NCI-H446 treated with DMSO at 0.1 percent for 48 hours (cell line): Measurements from ENCODE around the gene MEGF11.

Experiments used
- DNase-seq: peaks from one replicate; lab custom pipeline; 2025; lab: John Stamatoyannopoulos, UW

The MEGF11 gene

DNA sequence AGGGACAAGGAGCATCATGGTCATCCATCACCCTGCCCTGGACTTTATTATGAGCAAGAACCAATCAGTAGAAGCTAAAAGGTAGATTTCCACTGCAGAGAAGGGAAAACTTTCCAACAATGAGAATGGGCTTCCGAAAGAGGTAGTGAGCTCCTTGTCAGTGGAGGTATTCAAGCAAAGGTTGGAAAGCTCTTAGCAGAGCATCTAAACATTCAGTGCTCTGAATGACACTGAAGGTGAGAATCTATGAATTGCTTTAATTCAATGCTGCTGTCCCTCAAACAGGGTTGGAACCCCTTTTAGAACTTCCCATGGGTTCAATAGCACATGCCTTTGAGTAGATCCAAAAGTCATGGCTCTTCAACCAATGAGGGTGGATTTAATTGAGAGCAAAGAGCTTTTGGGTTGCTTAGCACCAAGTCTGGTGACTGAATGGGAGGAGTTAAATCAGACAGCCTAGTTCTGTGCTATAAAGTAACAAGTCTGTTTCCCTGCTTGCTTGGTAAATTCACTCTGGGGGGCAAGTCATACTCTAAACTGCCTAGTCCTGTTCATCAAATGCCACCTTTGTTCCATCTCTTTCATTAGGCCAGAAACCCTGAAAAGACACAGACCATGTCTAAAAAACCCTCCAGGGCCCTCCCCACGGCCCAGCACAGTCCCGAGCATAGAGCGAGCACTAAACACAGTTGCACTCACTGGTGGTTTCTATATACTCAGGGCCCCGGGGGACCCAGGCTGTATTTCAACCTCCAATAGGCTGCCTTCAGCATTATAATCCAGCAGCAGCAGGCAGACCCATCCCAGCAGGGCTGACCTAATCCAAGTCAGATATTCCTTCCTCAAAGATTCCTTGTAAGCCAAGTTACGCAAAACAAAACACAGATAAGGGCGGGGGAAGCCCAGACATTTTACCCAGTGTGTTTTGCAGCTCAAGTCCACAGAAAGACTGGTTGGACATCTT, 161.2 kb downstream of the MEGF11 start:
- DNase-seq = no peak

DNA sequence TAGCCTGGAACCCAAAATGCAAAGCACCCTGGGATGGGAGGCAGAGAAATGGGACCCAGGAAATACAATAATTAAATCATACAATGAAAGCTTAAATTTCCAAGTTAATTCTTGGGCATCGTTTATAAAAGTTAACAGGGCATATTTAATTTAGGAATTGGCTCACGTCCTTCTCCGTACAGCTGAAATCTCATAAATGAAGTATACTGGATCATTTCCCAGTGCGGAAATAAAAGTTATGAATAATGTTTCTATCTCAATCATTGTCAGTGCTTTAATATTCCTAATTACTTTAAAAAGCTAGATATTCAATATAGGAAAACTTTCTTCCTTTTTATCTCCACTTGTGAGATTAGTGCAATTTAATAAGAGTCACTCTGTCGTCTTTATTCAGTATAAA, 164.0 kb downstream of the MEGF11 start:
- no peak for DNase-seq

DNA sequence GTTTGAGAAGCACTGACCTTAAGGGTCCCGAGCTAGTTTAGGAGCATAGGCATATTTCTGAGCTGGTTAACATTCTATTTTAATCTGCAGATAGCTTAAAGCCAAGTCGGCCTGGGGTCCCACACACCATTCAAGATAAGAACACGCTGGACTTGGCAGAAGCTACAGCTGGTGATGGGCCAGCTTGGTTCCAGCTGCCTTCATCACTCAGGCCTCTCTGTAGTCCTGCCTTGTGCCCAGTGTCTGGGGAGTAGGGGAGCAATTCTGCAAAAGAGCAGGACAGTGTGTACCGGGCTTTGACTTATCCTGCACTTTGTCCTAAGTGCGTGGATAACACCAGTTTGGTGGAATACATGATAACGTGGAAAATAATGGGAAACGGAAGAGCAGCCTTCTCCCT, 164.5 kb downstream of the MEGF11 start:
- no peak for DNase-seq

DNA sequence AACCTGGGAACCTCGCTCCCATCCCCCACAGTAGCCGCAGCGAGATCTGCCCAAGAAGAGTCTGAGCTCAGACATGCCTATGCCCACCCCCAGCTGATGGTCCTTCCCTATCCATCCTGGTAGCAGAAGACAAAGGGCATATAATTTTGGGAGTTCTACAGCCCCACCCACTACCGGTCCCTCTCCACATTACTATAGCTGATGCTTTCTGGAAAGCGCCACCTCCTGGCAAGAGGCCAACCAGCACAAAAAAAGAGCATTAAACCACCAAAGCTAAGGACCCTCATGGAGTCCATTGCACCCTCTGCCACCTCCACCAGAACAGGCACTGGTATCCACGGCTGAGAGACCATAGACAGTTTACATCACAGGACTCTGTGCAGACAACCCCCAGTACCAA, 168.4 kb downstream of the MEGF11 start:
- DNase-seq = no peak

DNA sequence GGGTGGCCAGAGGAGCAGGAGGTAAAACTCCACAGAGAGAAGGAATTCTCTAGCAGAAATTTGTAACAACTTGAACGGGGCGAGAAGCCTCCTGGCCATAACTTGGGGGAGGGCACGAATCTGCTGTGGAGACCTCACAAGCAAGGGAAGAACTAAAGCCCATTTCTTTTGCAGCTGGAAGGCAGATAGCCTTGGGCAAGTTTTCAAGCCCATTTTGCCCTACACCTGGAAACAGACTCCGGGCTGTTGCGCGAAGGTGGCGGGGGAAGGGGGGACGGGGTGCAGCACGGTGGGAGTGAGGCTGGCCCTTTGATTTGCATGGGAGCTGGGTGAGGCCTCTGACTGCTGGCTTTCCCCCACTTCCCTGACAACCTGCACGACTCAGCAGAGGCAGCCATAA, 168.8 kb downstream of the MEGF11 start:
- no peak for DNase-seq

DNA sequence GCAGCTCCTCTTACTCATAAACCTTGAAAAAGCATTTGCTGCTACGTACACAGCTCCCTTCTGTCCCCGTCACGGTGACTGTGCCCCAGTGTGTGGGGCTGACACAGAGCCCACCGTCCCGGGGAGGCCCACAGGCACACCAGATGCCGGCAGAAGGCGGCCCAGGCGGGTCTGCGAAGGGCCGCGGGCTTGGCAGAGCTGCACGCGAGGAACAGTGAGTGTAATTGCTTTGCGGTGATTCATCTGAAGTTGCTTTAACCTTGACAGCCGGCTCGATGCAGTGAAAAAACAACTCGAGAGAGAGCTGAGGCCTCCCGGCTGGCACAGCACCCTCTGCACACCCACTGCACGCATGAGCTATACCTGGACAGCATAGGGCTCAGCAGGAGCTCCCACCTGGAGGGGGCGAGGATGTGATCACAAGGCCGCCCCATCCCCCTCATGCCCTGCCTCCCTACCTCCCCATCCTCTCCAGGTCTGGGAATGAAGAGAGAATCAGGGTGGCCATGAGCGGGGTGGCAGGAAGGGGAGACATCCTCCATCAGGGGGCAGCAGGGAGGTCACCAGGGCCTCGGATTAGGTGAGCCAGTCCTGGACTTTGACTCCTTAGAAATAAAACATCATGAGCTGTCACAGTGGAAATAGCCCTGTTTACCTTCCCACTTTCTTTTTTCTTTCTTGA, 172.7 kb downstream of the MEGF11 start:
- peak; percentile 56 for DNase-seq

DNA sequence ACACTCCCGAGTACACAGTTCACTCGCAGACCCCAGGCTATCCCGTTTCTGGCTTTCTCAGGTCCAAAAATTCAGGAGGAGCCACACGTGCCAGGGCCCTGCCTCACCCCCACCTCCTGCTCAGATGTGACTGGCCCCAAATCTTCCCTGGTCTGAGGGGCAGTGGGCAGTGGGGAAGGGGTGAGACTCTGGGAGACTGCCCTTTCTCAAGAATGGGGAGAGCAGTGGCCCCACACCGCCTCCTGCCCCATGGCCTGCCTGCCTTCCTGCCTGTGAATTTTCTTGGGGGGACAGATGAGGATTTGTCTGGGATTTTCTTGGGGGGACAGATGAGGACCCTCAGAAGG, 174.6 kb downstream of the MEGF11 start:
- DNase-seq = no peak

DNA sequence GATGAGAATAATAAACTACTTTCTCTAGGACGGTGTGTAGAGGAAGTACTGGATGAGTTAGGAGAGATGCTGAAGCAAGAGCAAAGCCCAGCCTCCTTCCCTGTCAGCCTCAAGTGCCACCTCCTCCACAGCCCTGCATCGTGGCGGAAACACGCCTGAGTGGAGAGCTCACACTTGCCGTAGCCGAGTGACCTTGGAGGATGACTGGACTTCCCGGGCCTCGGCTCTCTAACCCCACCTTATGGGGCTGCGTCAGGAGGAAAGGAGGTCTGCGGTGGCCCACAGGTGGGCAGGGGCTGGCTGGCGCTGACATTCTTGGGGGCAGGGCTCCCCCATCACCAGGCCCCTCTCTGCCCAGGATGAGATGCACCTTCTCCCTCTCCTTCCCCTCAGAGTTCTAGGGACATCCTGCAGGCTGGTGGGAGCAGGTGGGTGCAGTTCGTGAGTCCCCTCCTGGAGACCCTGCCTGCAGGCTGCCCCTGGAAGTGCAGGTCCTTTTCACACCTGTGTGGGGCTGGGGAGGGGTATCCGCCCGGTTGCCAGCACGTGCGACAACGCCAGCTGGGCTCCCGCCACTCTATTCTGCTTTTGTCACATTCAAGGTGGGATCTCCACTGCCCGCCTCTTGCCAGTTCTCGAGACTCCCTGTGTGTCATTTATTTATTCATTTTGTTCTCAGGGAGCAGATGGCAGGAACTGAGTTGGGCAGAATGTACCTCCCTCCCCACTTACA, 175.2 kb downstream of the MEGF11 start:
- no peak for DNase-seq

DNA sequence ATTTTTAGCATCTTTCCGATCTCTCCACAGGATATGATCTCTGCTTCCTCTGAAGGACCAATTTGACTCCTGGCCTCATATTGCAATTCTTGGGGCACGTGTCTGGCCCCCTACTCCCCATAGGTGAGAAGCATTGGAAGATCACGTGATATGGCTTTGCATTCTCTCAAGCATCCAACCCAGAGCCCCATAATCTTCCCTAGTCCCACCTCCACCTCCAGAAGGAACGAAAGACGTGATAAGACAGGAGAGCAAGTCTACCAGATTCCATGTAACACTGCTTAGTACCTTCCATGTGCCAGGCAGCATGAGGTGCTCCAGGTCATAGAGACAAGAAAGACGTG, 176.3 kb downstream of the MEGF11 start:
- DNase-seq = no peak

DNA sequence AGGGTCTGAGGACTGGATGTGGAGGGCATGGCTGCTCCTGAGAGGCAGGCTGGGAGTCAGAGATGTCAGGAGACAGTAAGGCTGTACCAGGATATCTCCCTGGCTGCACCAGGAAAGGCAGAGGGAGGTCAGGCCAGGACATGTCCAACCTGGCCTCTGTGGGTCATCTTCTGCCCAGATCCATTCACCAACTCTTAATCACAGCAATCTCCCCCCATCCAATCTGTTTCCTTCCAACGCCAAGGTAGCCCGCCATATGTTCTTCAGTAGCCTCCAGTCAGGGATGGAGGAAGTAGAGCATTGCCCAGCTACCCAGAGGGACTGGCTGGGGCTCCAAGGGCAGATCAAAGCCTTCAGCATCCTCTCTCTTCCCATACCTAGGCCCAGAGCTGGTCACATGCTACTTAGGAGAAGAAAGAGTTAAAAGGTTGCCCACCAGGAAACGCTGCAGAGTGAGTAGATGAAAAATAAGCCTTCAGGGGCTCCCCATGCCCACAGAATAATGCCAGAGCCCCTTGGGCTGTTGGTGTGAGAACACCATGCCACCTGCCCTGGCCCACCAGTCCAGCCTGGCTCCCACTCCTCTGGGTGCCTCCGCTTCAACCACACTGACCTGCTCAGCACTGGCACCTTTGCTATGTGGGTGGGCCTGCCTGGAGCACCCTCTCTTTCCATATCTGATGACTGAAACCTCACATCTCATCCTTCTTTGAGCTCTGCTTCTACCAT, 176.8 kb downstream of the MEGF11 start:
- DNase-seq = no peak

DNA sequence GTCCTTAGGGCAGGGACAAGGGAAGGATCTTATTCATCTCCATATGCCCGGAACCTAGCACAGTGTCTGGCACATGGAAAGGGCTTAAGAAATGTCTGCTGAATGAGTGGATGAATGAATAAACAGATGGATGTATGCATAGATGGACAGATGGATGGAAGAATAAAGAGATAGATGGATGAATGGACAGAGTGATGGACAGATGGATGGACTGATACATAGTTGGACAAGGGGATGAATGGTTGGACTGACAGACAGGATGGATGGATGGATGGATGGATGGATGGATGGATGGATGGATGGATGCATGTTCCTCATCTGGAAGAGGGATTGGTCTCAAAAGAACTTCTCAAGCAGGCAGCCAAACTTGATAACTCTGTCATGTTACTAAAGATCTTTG, 177.6 kb downstream of the MEGF11 start:
- DNase-seq = no peak

DNA sequence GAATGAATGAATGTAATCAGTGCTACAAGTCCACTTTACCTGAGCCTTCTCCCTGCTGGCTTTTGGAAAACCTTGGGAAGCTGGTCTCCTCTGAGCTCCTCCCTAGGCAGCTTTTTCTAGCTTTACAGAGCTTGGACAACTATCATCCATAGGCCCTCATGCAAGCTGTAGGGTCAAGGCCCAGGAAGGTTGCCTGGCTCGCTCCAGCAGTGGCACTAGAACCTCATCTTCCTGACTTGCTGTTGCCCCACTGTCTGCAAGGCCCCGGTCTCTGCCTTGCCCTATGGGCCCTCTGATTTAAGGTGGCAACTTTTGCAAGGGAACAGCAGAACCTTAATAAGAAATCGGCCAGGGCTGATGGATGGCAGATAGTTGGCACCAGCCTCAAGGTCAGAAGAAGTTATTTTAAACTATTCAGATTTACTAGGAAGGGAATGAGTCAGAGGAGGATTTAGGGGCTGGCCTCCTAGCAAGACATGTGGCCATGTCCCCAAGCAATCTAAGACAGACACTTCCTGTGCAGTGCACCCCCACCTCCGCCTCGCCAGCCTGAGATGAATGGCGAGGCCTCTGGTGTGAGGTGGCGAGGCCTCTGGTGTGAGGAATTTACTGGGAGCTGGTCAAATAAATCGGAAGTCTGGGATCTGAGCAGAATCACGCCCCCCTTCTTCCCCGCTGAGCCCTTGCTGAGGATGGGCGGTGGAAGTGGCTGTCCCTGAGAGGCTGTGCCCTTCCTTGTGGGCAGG, 180.8 kb downstream of the MEGF11 start:
- DNase-seq = no peak

DNA sequence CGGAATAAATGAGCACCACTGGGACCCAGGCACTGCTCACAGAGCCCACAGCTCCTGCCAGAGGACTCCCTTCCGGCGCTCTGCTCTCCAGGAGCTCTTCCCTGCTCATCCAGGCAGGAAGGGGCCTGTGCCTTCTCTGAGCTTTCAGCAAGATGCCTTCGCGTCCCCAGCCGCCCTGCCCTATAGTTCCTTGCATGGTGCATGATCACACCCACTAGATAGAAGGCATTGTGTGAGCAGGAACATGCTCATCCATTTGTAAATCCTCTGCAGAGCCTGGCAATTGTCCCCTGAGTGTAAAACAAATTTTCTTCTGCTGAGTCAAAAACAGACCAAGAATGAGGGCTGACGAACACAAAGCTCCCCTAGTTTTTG, 181.6 kb downstream of the MEGF11 start:
- DNase-seq = no peak

DNA sequence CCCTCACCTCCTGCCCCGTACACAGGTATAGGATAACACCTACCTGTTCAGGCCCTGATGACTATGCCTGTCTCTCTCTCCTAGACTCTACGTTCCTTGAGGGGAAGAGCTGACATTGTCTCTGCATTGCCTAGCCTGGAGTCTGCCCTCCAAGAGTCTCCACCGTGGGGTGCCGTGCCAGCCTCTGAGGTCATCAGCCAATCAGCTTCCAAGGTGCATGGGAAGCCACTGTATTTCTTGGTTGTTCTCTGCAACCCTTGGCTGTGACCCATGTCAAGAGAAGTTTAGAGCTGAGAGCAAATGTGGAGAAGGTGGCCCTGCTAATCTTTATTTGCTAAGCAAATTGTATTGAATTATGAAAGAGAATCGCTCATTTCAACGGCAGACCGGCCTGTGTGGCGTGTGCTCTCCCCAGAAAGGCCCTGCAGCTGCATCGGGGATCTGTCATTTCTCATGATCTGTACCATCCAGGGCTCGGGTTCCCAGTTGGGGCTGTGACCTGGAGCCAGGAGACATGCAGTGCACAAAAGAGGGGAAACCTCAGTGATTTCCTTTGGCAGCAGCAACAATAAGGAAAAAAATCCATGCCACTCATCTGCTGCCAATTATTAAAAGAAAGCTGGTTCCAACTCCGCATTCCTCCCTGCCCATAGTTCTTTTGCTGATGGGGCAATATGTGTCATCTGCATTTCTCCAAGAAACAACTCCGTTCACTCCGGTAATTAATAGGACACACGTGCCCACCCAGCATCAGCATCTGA, 182.2 kb downstream of the MEGF11 start:
- DNase-seq = no peak

DNA sequence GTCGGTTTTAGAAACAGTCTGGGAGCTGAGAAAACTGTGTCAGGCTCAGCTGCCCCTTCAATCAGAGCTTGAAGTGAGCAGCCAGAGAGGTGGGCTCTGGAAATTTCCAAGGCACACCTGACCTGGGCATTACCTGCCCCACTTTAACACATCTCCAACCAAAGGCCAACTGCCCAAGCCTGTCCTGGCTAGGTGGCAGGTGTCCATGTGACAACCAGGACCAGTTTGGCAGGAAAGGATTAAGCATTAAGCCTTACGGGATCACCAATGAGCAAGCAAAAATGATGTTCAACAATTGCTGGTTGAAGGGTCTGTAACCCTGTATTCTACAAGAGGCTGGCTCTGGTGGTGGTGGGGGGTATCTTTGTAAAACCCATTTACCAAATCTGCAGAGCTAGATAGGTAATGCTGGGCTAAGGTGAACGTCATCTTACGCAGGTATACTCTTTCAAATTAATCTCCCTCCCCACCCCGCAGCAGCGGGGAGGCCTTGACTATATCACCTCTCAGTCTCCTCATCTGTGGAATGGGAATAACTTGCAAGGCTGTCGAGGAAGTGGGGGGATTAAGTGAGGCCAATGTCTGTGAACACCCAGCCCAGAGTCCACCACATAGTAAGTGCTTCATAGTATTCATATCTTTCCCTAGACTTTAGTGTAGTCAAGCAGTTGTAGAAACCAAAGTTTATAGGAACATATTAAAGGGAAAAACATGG, 183.2 kb downstream of the MEGF11 start:
- DNase-seq = no peak

DNA sequence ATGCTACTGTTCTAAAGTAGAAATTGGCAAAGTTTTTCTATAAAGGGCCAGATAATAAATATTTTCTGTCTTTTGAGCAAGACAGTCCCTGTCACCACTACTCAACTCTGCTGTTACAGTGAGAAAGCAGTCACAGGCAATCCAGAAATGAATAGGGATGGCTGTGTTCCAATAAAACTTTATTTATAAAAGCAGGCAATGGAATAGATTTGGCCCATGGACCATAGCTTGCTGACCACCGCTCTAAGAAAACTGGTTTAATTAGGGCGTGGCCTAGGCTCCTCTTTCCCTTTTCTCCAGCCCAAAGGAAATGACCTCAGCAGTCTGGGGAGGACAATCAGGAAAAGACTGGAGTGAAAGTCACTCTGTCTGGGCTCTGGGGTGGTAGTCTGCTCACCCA, 183.8 kb downstream of the MEGF11 start:
- no peak for DNase-seq

DNA sequence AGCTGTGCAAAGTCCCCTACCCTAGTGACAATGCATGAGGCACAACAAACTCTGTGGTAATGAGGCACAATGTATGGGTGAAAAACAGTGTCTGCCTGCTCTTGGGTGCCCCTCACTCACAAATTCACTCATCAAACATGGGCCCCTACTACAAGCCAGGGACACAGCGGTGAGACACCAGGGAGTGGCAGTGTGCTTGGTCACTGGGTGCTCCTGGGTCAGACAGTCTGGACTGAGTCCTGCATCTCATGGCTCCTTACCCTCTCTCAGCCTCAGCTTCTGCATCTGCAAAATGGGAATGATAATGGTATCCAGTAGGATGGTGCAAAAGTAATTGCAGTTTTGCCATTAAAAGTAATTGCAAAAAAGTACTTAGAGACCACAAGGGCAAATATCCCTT, 184.7 kb downstream of the MEGF11 start:
- no peak for DNase-seq

DNA sequence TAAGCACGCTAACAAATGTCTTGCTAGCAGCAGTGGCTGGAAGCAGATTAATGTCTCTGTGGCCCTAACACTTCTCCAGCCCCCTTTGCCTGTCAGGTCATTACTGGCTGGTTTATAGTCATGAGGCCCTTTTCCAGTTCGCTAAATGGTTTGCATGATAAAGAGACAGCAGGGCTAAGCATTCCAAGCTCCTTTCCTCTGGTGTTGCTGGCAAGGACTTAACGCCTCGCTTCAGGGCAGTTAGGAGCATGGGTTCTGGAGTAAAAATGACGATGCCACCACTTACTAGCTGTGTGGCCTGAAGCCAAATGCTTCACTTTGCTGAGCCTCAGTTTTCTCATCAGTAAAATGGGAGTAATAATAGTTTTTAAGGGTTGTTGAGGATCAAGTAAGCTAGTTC, 185.9 kb downstream of the MEGF11 start:
- no peak for DNase-seq

DNA sequence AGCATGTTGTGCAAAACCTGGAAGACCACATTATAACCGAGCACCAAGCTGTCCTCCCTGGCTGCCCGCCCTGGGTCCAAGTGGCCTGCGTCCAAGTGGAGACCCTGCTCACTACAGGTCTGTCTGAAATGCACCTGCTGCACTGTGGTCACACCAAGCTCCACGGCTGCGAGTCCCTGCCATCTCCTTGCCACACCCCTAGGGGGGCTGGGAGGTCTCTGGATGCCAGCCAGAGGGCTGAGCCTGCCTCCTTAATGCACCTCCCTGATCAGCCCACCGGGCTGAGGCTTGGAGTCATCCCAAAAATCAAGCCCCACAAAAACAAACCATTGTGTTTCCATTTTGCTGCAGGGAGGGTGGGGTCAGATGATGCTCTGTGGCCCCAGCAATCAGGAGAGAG, 187.1 kb downstream of the MEGF11 start:
- DNase-seq = no peak

DNA sequence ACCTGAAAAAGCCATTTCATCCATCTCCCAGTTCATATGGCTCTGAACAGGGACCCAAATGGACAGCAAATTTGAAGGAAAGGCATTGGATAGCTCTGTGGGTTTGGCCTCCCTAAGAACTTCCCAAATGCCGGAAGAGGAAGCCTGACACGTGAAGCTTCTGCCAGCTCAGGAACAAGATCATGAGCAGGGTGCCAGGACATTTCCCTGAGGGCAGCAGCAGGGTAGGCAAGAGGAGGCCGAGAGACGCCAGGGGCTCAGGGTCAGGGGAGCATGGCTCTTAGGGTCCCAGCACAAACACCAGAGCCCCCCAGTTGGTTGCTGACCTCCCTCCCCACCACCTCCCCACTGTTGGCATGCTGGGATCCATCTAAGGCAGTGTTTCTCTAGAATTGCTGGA, 187.5 kb downstream of the MEGF11 start:
- DNase-seq = no peak
